Measurements from ENCODE around the gene DIAPH3.

DNA sequence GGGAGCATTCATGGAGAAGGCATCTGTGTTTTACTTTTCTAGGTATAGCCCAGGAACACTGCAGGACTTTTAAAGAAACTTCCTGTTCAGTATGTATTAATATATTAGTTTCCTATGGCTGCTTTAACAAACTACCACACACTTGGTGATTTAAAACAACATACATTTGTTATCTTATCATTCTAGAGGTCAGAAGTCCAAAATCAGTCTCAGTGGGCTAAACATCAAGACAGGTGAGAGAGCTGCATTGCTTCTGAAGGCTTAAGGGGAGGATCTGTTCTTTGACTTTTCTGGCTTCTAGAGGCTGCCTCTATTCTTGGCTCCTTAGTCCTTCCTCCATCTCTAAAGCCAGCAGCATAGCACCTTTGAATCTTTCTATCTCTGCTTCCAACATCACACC lies 37.6 kb upstream of the DIAPH3 start:
- TF ChIP-seq, protein P1, sequence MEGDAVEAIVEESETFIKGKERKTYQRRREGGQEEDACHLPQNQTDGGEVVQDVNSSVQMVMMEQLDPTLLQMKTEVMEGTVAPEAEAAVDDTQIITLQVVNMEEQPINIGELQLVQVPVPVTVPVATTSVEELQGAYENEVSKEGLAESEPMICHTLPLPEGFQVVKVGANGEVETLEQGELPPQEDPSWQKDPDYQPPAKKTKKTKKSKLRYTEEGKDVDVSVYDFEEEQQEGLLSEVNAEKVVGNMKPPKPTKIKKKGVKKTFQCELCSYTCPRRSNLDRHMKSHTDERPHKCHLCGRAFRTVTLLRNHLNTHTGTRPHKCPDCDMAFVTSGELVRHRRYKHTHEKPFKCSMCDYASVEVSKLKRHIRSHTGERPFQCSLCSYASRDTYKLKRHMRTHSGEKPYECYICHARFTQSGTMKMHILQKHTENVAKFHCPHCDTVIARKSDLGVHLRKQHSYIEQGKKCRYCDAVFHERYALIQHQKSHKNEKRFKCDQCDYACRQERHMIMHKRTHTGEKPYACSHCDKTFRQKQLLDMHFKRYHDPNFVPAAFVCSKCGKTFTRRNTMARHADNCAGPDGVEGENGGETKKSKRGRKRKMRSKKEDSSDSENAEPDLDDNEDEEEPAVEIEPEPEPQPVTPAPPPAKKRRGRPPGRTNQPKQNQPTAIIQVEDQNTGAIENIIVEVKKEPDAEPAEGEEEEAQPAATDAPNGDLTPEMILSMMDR (IDR thresholded peaks at IDR 0.05 in 8 of 11, conservative IDR thresholded peaks at IDR 0.05 in 3 of 11) = no peak
- no peak for TF ChIP-seq POLR2A (IDR thresholded peaks at IDR 0.05)

All from spleen (tissue), 7 donors.